Astrocyte of the cerebellum (primary cell): ENCODE results near the gene PGM2.

Source experiments
- DNase-seq: peaks from one replicate; pipeline ENCODE4 v3.0.0-alpha.2; 2011; ENCODE audit warnings: low read depth
- H3K4me3 ChIP-seq: 2 replicates; pipeline ENCODE4 v1.5.1; 2011; ENCODE audit warnings: mild to moderate bottlenecking, low read depth, low read length, moderate library complexity
- in situ Hi-C: cut with HindIII; loops from 2 replicates; pipeline ENCODE4 v1.10.0; 2017; ENCODE audit warnings: low sequenced_read_pairs
- TF ChIP-seq, protein P1 (sequence below): IDR thresholded peaks from 2 replicates; pipeline ENCODE4 v1.5.1; 2012; ENCODE audit warnings: low read length, low read depth, moderate library complexity, mild to moderate bottlenecking; ENCODE audit errors: missing control alignments

The PGM2 gene

DNA sequence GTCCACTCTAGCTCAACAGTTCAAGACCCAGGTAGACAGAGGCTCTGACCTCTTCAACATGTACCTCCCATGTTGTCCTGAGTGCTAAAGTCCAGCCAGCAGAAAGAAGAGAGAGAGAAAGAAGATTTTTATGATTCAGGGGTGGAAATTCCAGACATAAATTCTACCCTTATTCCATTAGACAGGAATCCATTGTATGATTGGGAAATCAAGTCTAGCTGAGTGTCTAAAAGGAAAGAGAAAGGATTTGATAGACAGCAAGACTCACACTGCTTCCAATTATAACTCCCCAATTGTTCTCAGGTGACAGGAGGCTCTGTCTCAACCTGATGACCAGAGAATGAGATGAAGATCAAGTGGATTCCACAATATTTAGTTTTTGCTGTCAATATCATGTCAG, 27.9 kb upstream of the PGM2 start:
- in situ Hi-C loops = no loop called here
- no peak overlapping the region for H3K4me3 ChIP-seq

GRCh38 chr4:37799941-37800554, 26.4 kb upstream of the PGM2 start:
- H3K4me3 ChIP-seq = no peak overlapping the region
- TF ChIP-seq, protein P1, sequence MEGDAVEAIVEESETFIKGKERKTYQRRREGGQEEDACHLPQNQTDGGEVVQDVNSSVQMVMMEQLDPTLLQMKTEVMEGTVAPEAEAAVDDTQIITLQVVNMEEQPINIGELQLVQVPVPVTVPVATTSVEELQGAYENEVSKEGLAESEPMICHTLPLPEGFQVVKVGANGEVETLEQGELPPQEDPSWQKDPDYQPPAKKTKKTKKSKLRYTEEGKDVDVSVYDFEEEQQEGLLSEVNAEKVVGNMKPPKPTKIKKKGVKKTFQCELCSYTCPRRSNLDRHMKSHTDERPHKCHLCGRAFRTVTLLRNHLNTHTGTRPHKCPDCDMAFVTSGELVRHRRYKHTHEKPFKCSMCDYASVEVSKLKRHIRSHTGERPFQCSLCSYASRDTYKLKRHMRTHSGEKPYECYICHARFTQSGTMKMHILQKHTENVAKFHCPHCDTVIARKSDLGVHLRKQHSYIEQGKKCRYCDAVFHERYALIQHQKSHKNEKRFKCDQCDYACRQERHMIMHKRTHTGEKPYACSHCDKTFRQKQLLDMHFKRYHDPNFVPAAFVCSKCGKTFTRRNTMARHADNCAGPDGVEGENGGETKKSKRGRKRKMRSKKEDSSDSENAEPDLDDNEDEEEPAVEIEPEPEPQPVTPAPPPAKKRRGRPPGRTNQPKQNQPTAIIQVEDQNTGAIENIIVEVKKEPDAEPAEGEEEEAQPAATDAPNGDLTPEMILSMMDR = no peak
- in situ Hi-C loops = no loop called here
- DNase-seq = no peak

More for the DNA sequence above, 27.9 kb upstream of the PGM2 start:
- TF ChIP-seq, protein P1 = no peak
- no peak for DNase-seq

- no peak overlapping the region for H3K4me3 ChIP-seq
- DNase-seq = peak; percentile 62
- TF ChIP-seq, protein P1 = peak; percentile 71
- in situ Hi-C loops = no loop called here
Measured at GRCh38 chr4:37802068-37802666, 24.3 kb upstream of the PGM2 start.

GRCh38 chr4:37803348-37803973, 23.0 kb upstream of the PGM2 start:
- H3K4me3 ChIP-seq = no peak overlapping the region
- DNase-seq = peak; percentile 44
- in situ Hi-C loops = no loop called here
- TF ChIP-seq, protein P1 = peak; percentile 30

- TF ChIP-seq, protein P1 = no peak
- in situ Hi-C loops = no loop called here
- no peak overlapping the region for H3K4me3 ChIP-seq
- DNase-seq = no peak
Measured at GRCh38 chr4:37805091-37805490, 21.4 kb upstream of the PGM2 start.

- in situ Hi-C loops = no loop called here
- TF ChIP-seq, protein P1 = no peak
- no peak for DNase-seq
- no peak overlapping the region for H3K4me3 ChIP-seq
Measured at GRCh38 chr4:37812713-37813112, 13.8 kb upstream of the PGM2 start.
